Measurements from ENCODE around the gene GJA1.

DNA sequence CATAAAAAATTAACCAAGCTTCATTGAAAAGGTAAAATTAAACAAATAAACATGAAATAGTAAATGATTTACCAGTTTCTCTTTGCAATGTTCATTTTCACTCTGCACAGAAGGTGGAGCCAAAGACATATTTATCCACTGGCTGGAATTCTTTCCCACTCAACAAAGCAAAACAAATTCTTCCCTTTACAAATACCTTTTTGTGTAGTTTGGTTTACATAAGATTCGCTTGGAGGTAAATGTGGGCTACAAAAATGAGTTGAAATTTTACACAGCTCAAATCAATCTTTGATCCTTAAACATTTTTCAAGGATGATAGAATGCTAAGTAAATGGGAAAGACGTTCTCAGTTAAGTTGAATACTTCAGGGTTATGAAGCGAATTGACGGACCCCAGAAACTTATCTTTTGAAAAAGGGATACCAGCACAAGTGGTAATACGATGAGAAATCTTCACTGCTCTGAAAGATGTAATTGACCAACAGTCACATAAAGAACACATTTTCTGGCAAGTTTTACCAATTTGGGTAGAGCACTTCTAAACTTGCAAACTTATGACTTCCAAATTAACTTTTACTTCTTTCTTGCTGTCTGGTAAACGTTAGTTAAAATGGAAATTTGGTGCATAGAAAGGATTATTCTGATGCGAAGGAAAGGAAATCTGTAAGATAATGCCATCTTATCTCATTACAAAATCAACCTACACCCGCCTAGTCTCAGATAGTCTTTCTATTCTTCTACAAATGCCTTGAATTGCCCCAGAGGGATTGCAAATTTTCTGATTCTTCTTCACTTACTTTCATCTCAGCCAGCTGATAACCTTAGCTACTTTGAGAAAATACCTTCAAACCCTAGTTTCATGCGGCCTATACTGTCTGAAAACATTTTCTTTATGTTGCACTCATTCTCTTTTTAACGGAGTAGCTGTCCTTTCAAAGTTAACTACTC lies 4.7 kb upstream of the GJA1 start:
- TF ChIP-seq, protein P1, sequence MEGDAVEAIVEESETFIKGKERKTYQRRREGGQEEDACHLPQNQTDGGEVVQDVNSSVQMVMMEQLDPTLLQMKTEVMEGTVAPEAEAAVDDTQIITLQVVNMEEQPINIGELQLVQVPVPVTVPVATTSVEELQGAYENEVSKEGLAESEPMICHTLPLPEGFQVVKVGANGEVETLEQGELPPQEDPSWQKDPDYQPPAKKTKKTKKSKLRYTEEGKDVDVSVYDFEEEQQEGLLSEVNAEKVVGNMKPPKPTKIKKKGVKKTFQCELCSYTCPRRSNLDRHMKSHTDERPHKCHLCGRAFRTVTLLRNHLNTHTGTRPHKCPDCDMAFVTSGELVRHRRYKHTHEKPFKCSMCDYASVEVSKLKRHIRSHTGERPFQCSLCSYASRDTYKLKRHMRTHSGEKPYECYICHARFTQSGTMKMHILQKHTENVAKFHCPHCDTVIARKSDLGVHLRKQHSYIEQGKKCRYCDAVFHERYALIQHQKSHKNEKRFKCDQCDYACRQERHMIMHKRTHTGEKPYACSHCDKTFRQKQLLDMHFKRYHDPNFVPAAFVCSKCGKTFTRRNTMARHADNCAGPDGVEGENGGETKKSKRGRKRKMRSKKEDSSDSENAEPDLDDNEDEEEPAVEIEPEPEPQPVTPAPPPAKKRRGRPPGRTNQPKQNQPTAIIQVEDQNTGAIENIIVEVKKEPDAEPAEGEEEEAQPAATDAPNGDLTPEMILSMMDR (conservative IDR thresholded peaks at IDR 0.05): peak; percentile 73
- TF ChIP-seq ZFX (IDR thresholded peaks at IDR 0.05): no peak
